B cell (primary cell): ENCODE data around the gene CTBP2. TPM values are rescaled to one million over a fixed set of nuclear protein-coding genes. Genes with fewer than 3 reads are reported as not detected.

Experiments used
- ATAC-seq: fragments of 200-7000 bp; cut with Tn5 transposase; one replicate; pipeline ENCODE4 v1.10.0; 2021; ENCODE audit warnings: low read depth, mild to moderate bottlenecking, moderate number of reproducible peaks, moderate library complexity
- CTCF ChIA-PET: fragments of 350-600 bp; sonication (Branson Sonifier 250); formaldehyde crosslinking; loops from one replicate; lab custom pipeline; 2021; ENCODE audit warnings: antibody characterized with exemption, inconsistent platforms; lab: Charles Lee
- POLR2A ChIA-PET: fragments of 350-600 bp; sonication (Branson Sonifier 250); formaldehyde crosslinking; loops from one replicate; lab custom pipeline; 2021; ENCODE audit warnings: antibody characterized with exemption; lab: Charles Lee
- DNase-seq: peaks from one replicate; pipeline ENCODE4 v3.0.0; 2013
- H2AFZ ChIP-seq: 2 replicates; pipeline ENCODE4 v1.6.1; 2012; ENCODE audit warnings: mild to moderate bottlenecking, low read depth, low read length; ENCODE audit not compliant: insufficient read depth, poor library complexity, severe bottlenecking
- H3K27ac ChIP-seq, 2 donors: 1 replicate in 1 of 2; 2 replicates in 1 of 2; pipeline ENCODE4 v1.5.1; 2012 to 2013; ENCODE audit warnings: low read length in 2 of 2, mild to moderate bottlenecking in 2 of 2, moderate library complexity in 1 of 2
- H3K27me3 ChIP-seq, 4 experiments: fragments of 200-600 bp in 1 of 4; sonication (generic) in 1 of 4; replicated peaks in 1 of 4; 1 replicate in 2 of 4; 2 replicates in 2 of 4; pipeline versions ENCODE4 v1.6.1 to v1.7.0; 2013 to 2016; ENCODE audit warnings: low read length in 3 of 4, mild to moderate bottlenecking in 2 of 4, mixed read lengths in 1 of 4, moderate library complexity in 1 of 4; ENCODE audit not compliant: insufficient read depth in 4 of 4, control insufficient read depth in 3 of 4; ENCODE audit errors: control extremely low read depth in 1 of 4
- H3K36me3 ChIP-seq, 2 experiments: replicated peaks in 1 of 2; 1 replicate in 1 of 2; 2 replicates in 1 of 2; pipeline versions ENCODE4 v1.6.1 to v1.7.1; 2013; ENCODE audit warnings: low read length in 1 of 2; ENCODE audit not compliant: insufficient read depth in 2 of 2, control insufficient read depth in 1 of 2; ENCODE audit errors: control extremely low read depth in 1 of 2, extremely low read depth in 1 of 2
- H3K4me1 ChIP-seq, 2 donors: fragments of 200-600 bp in 1 of 2; sonication (generic) in 1 of 2; 1 replicate in 1 of 2; 2 replicates in 1 of 2; pipeline versions ENCODE4 v1.5.1 to v1.6.1; 2013 to 2017; ENCODE audit warnings: low read length in 2 of 2; ENCODE audit not compliant: control insufficient read depth in 2 of 2, insufficient read depth in 2 of 2
- H3K4me2 ChIP-seq: replicated peaks from 2 replicates; pipeline ENCODE3; 2012; ENCODE audit warnings: mild to moderate bottlenecking, low read depth, low read length; ENCODE audit not compliant: poor library complexity, severe bottlenecking
- H3K4me3 ChIP-seq, 5 experiments: fragments of 200-600 bp in 1 of 5; sonication (generic) in 1 of 5; 1 replicate in 3 of 5; 2 replicates in 2 of 5; pipeline versions ENCODE4 v1.5.1 to v1.7.0; 2011 to 2016; ENCODE audit warnings: low read length in 4 of 5, mild to moderate bottlenecking in 4 of 5, low read depth in 2 of 5, control low read depth in 1 of 5, moderate library complexity in 1 of 5; ENCODE audit not compliant: insufficient read depth in 1 of 5; ENCODE audit errors: control extremely low read depth in 1 of 5, extremely low read depth in 1 of 5
- H3K79me2 ChIP-seq: fragments of 200-600 bp; sonication (generic); one replicate; pipeline ENCODE4 v1.6.0; 2016; ENCODE audit warnings: low read length; ENCODE audit not compliant: control insufficient read depth, insufficient read depth
- H3K9ac ChIP-seq: fragments of 200-600 bp; sonication (generic); 2 replicates; pipeline ENCODE4 v1.6.1; 2017; ENCODE audit warnings: mild to moderate bottlenecking, low read length, moderate library complexity
- H3K9me3 ChIP-seq, 3 donors: one replicate each; pipeline versions ENCODE4 v1.6.1 to v1.7.1; 2013; ENCODE audit warnings: low read length in 2 of 3; ENCODE audit not compliant: control insufficient read depth in 2 of 3, insufficient read depth in 1 of 3; ENCODE audit errors: control extremely low read depth in 1 of 3
- H4K20me1 ChIP-seq: 2 replicates; pipeline ENCODE4 v1.6.0; 2012; ENCODE audit warnings: mild to moderate bottlenecking, low read length; ENCODE audit not compliant: insufficient read depth, control insufficient read depth, poor library complexity, severe bottlenecking
- H3K27ac Mint-ChIP-seq: one replicate; pipeline ENCODE4 v1.8.0; 2021; ENCODE audit warnings: mixed read lengths
- H3K27me3 Mint-ChIP-seq: one replicate; pipeline ENCODE4 v1.8.0; 2021; ENCODE audit warnings: mixed read lengths
- H3K4me1 Mint-ChIP-seq: one replicate; pipeline ENCODE4 v1.8.0; 2021; ENCODE audit warnings: mixed read lengths
- H3K4me3 Mint-ChIP-seq: one replicate; pipeline ENCODE4 v1.8.0; 2021; ENCODE audit warnings: mixed read lengths
- H3K9me3 Mint-ChIP-seq: one replicate; pipeline ENCODE4 v1.8.0; 2022; ENCODE audit warnings: mixed read lengths; ENCODE audit not compliant: insufficient read depth
- CTCF ChIP-seq: fragments of 200-600 bp; IDR thresholded peaks from one replicate; pipeline ENCODE4 v1.8.0; 2022; ENCODE audit warnings: antibody characterized with exemption, mild to moderate bottlenecking
- EZH2 ChIP-seq: IDR thresholded peaks from 2 replicates; pipeline ENCODE4 v1.6.1; 2012; ENCODE audit warnings: borderline replicate concordance, low read depth, mild to moderate bottlenecking, moderate library complexity, low read length; ENCODE audit not compliant: insufficient read depth, poor library complexity, severe bottlenecking
- WGBS: methylation state at CpG from one replicate; pipeline ENCODE4 v1.1.5; 2013; ENCODE audit warnings: missing lambda C conversion rate; ENCODE audit not compliant: insufficient coverage; 5-methylcytosine and 5-hydroxymethylcytosine counted together
- intact Hi-C: fragments of 100-400 bp; cut with micrococcal nuclease; formaldehyde crosslinking; loops from one replicate; pipeline ENCODE4 v1.10.0; 2022
- polyA plus RNA-seq: library from polyadenylated mRNA; depleted of rRNA; stranded (reverse); fragments of >200 nt; gene quantifications from 2 replicates; pipeline ENCODE4 v1.2.3, GENCODE V29; 2012
- total RNA-seq, 2 donors: library from RNA; stranded (reverse); fragments of 120-200 nt in 1 of 2; gene quantifications; 1 replicate in 1 of 2; 2 replicates in 1 of 2; pipeline versions ENCODE4 v1.2.3 to v1.2.4, GENCODE V29; 2013 to 2022

CTBP2 gene
- total and polyA plus RNA-seq, 2 donors (not counting 1 experiment from before 2014, with no cell fraction given): 0.39 to 0.85 TPM

GRCh38 chr10:125120053-125120710 is 40.2 kb downstream of the CTBP2 start:
- no peak overlapping the region for H3K4me2 ChIP-seq
- H3K4me3 ChIP-seq: no peak overlapping the region
- no peaks in the 10 kb centered on the region for H4K20me1 ChIP-seq
- H3K79me2 ChIP-seq: no peaks in the 10 kb centered on the region
- Mint-ChIP-seq H3K4me1 (no peaks in the 10 kb centered on the region), H3K27ac (no peak overlapping the region), H3K4me3 (no peak overlapping the region), H3K9me3 (no peaks in the 10 kb centered on the region), H3K27me3 (peaks cover 22% of the 10 kb centered on the region)
- POLR2A ChIA-PET: no interaction called here
- no peak overlapping the region for H2AFZ ChIP-seq
- WGBS: 93% methylated on average over 11 of the region's 11 CpGs
- H3K27me3 ChIP-seq: no peaks in the 10 kb centered on the region
- no peaks in the 10 kb centered on the region for H3K36me3 ChIP-seq
- TF ChIP-seq CTCF: no peak
- no peak for TF ChIP-seq EZH2
- no peak for ATAC-seq
- H3K9ac ChIP-seq: no peak overlapping the region
- no peaks in the 10 kb centered on the region for H3K9me3 ChIP-seq
- H3K27ac ChIP-seq: no peak overlapping the region
- DNase-seq: no peak
- CTCF ChIA-PET: no interaction called here
- no peaks in the 10 kb centered on the region for H3K4me1 ChIP-seq
- intact Hi-C loops: no loop called here

GRCh38 chr10:125118701-125119100 is 41.7 kb downstream of the CTBP2 start:
- Histone ChIP-seq H3K4me2 (no peak overlapping the region), H3K27ac (no peak overlapping the region), H2AFZ (no peak overlapping the region), H4K20me1 (no peaks in the 10 kb centered on the region), H3K4me3 (no peak overlapping the region), H3K4me1 (no peaks in the 10 kb centered on the region), H3K27me3 (no peaks in the 10 kb centered on the region), H3K36me3 (no peaks in the 10 kb centered on the region), H3K9me3 (no peaks in the 10 kb centered on the region), H3K9ac (no peak overlapping the region), H3K79me2 (no peaks in the 10 kb centered on the region)
- DNase-seq (no peak), ATAC-seq (no peak)
- POLR2A ChIA-PET: no interaction called here
- Mint-ChIP-seq H3K27me3 (peaks cover 21% of the 10 kb centered on the region), H3K27ac (no peak overlapping the region), H3K9me3 (no peaks in the 10 kb centered on the region), H3K4me3 (no peak overlapping the region), H3K4me1 (no peaks in the 10 kb centered on the region)
- CTCF ChIA-PET: no interaction called here
- 98% methylated on average over 8 of the region's 10 CpGs for WGBS
- intact Hi-C loops: no loop called here
- TF ChIP-seq CTCF (no peak), EZH2 (no peak)
